Measurements from ENCODE around the gene COPS8. TPM values are rescaled to one million over a fixed set of nuclear protein-coding genes. Genes with fewer than 3 reads are reported as not detected.

The COPS8 gene
- total and polyA plus RNA-seq, 2 donors (not counting 3 experiments of a cell fraction or from before 2014, with no cell fraction given), result 73.6 to 80.7 TPM

GRCh38 chr2:237064203-237065070 is 21.3 kb upstream of the COPS8 start:
- TF ChIP-seq, protein P1, sequence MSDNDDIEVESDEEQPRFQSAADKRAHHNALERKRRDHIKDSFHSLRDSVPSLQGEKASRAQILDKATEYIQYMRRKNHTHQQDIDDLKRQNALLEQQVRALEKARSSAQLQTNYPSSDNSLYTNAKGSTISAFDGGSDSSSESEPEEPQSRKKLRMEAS (IDR thresholded peaks at IDR 0.05; ENCODE audit: insufficient read depth, insufficient read length), result no peak
- TF ChIP-seq GATA2 (IDR thresholded peaks at IDR 0.05; ENCODE audit: insufficient read depth, insufficient read length, low read depth, low read length), result no peak
- no peak for TF ChIP-seq POLR2A (IDR thresholded peaks at IDR 0.05; ENCODE audit: low read depth, low read length)
- TF ChIP-seq MYC (IDR thresholded peaks at IDR 0.05; ENCODE audit: low read depth, low read length), result no peak
- no peak for TF ChIP-seq EZH2 (IDR thresholded peaks at IDR 0.05; ENCODE audit: borderline replicate concordance, low read depth, low read length, severe bottlenecking)
- no peak for TF ChIP-seq JUN (IDR thresholded peaks at IDR 0.05; ENCODE audit: borderline replicate concordance, insufficient read depth, insufficient read length, low read depth)
- no peak for TF ChIP-seq FOS (IDR thresholded peaks at IDR 0.05; ENCODE audit: borderline replicate concordance, insufficient read depth, low read length)
- TF ChIP-seq, protein P2, sequence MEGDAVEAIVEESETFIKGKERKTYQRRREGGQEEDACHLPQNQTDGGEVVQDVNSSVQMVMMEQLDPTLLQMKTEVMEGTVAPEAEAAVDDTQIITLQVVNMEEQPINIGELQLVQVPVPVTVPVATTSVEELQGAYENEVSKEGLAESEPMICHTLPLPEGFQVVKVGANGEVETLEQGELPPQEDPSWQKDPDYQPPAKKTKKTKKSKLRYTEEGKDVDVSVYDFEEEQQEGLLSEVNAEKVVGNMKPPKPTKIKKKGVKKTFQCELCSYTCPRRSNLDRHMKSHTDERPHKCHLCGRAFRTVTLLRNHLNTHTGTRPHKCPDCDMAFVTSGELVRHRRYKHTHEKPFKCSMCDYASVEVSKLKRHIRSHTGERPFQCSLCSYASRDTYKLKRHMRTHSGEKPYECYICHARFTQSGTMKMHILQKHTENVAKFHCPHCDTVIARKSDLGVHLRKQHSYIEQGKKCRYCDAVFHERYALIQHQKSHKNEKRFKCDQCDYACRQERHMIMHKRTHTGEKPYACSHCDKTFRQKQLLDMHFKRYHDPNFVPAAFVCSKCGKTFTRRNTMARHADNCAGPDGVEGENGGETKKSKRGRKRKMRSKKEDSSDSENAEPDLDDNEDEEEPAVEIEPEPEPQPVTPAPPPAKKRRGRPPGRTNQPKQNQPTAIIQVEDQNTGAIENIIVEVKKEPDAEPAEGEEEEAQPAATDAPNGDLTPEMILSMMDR (IDR thresholded peaks at IDR 0.05; ENCODE audit: extremely low read depth in 1 of 2, insufficient read depth in 1 of 2, low read depth in 1 of 2, low read length in 2 of 2), result no peak
- no peak for TF ChIP-seq POLR2AphosphoS5 (IDR thresholded peaks at IDR 0.05; ENCODE audit: insufficient read depth, low read depth, low read length)
- intact Hi-C loops (cut with micrococcal nuclease), result no loop called here
- no peak overlapping the region for H3K4me3 ChIP-seq (replicated peaks in 1 of 3; ENCODE audit: insufficient read depth in 1 of 3, low read depth in 1 of 3, low read length in 3 of 3)
- no peaks in the 10 kb centered on the region for H3K27me3 ChIP-seq (ENCODE audit: control insufficient read depth in 2 of 2, insufficient read depth in 2 of 2, low read length in 2 of 2)
- no peak overlapping the region for H3K9ac ChIP-seq (replicated peaks; ENCODE audit: extremely low read depth, insufficient read depth, low read length)
- H3K9me3 ChIP-seq (replicated peaks; ENCODE audit: control insufficient read depth, insufficient read depth, low read length), result no peaks in the 10 kb centered on the region
- no peak for FAIRE-seq
- H3K4me2 ChIP-seq (ENCODE audit: insufficient read depth, low read length), result no peak overlapping the region
- no peaks in the 10 kb centered on the region for H3K79me2 ChIP-seq (ENCODE audit: control insufficient read depth, insufficient read depth, low read length)
- H3K36me3 ChIP-seq (ENCODE audit: control insufficient read depth in 2 of 2, extremely low read depth in 1 of 2, insufficient read depth in 2 of 2, low read length in 2 of 2), result no peaks in the 10 kb centered on the region
- peaks cover 11% of the 10 kb centered on the region for H3K4me1 ChIP-seq (ENCODE audit: control insufficient read depth, extremely low read depth, insufficient read depth, low read length)
- dilution Hi-C loops (cut with MboI; ENCODE audit: extremely low pct_ligation_motif_present, low sequenced_read_pairs), result loop anchor here (10.0 kb wide), 1 partner anchor 720 kb away; no protein-coding TSS in a partner anchor
- POLR2A ChIA-PET, result no interaction called here
- CTCF ChIA-PET, result interaction anchor here (1.1 to 7.2 kb wide), 3 partner anchors 9 to 755 kb away, joined by 3 to 67 read pairs (median 5); no protein-coding TSS in a partner anchor
- H3K27ac ChIP-seq (ENCODE audit: insufficient read depth, low read depth, low read length), result no peak overlapping the region
- DNase-seq (ENCODE audit: low read depth, low spot score), result no peak
- BruUV-seq (replicated peaks), result no TSS peak
- H2AFZ ChIP-seq (ENCODE audit: low read depth, low read length), result no peak overlapping the region
- H4K20me1 ChIP-seq (replicated peaks; ENCODE audit: control insufficient read depth, extremely low read depth, insufficient read depth, low read length), result no peaks in the 10 kb centered on the region
- H3K9me1 ChIP-seq (replicated peaks; ENCODE audit: control insufficient read depth, extremely low read depth, insufficient read depth, low read length), result no peaks in the 10 kb centered on the region
